ENCODE results near the gene USH2A.
A peak's percentile ranks its signal among the peaks of the same experiment; 100 is the strongest.

DNA sequence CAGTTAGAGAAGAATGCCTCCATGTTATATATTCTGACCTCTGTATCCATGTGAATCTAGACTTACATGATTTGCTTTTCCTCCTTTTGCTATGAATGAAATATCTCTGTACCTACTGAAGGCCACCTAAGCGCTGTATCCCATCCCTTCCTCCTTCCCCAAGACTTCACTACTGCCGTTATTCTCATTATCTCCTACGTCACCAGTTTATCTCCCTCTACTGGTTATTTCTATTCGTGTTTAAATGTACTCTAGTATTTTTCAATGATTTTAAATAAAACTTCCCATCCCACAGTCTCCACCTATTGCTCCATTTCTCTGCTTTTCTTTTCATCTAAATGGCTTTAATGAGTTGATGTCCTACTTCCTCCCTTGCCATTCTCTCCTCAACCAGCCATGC, 746.1 kb downstream of the USH2A start:
- TF ChIP-seq POLR2A (IDR thresholded peaks at IDR 0.05; ENCODE audit: borderline replicate concordance, extremely low read depth, insufficient read depth, insufficient read length), result no peak
- TF ChIP-seq CEBPB (IDR thresholded peaks at IDR 0.05; ENCODE audit: low read depth), result no peak
- TF ChIP-seq, protein P1, sequence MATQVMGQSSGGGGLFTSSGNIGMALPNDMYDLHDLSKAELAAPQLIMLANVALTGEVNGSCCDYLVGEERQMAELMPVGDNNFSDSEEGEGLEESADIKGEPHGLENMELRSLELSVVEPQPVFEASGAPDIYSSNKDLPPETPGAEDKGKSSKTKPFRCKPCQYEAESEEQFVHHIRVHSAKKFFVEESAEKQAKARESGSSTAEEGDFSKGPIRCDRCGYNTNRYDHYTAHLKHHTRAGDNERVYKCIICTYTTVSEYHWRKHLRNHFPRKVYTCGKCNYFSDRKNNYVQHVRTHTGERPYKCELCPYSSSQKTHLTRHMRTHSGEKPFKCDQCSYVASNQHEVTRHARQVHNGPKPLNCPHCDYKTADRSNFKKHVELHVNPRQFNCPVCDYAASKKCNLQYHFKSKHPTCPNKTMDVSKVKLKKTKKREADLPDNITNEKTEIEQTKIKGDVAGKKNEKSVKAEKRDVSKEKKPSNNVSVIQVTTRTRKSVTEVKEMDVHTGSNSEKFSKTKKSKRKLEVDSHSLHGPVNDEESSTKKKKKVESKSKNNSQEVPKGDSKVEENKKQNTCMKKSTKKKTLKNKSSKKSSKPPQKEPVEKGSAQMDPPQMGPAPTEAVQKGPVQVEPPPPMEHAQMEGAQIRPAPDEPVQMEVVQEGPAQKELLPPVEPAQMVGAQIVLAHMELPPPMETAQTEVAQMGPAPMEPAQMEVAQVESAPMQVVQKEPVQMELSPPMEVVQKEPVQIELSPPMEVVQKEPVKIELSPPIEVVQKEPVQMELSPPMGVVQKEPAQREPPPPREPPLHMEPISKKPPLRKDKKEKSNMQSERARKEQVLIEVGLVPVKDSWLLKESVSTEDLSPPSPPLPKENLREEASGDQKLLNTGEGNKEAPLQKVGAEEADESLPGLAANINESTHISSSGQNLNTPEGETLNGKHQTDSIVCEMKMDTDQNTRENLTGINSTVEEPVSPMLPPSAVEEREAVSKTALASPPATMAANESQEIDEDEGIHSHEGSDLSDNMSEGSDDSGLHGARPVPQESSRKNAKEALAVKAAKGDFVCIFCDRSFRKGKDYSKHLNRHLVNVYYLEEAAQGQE (IDR thresholded peaks at IDR 0.05; ENCODE audit: low read depth), result no peak
- TF ChIP-seq EZH2 (IDR thresholded peaks at IDR 0.05), result no peak
- TF ChIP-seq, protein P2, sequence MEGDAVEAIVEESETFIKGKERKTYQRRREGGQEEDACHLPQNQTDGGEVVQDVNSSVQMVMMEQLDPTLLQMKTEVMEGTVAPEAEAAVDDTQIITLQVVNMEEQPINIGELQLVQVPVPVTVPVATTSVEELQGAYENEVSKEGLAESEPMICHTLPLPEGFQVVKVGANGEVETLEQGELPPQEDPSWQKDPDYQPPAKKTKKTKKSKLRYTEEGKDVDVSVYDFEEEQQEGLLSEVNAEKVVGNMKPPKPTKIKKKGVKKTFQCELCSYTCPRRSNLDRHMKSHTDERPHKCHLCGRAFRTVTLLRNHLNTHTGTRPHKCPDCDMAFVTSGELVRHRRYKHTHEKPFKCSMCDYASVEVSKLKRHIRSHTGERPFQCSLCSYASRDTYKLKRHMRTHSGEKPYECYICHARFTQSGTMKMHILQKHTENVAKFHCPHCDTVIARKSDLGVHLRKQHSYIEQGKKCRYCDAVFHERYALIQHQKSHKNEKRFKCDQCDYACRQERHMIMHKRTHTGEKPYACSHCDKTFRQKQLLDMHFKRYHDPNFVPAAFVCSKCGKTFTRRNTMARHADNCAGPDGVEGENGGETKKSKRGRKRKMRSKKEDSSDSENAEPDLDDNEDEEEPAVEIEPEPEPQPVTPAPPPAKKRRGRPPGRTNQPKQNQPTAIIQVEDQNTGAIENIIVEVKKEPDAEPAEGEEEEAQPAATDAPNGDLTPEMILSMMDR (IDR thresholded peaks at IDR 0.05 in 2 of 3, conservative IDR thresholded peaks at IDR 0.05 in 1 of 3; ENCODE audit: borderline replicate concordance in 1 of 3, insufficient read depth in 1 of 3, low read depth in 2 of 3, low read length in 2 of 3), result 0 out of 6 replicates have a peak, but pooled peaks of 2 of the 3 experiments have one; percentile 3 to 17
- TF ChIP-seq POLR2AphosphoS5 (IDR thresholded peaks at IDR 0.05; ENCODE audit: low read depth, low read length), result no peak

All from HCT116 (cell line).